GM18520 (cell line): ENCODE results near the gene GSTA4.

Experiments
- ATAC-seq: cut with Tn5 transposase; IDR thresholded peaks from one replicate; pipeline ENCODE4 v1.9.1; 2021; ENCODE audit not compliant: unreplicated experiment

The GSTA4 gene

GRCh38 chr6:52995089-52995912 is at the start of gene GSTA4:
Gene GSTA4, minus strand, starts transcription at chr6:52995284. Its CDS starts 1,041 bp downstream, at chr6:52994243.
- peak; percentile 94 for ATAC-seq

GRCh38 chr6:53044572-53044971 is 49.5 kb upstream of the GSTA4 start:
- no peak for ATAC-seq

GRCh38 chr6:53044071-53044470 is 49.0 kb upstream of the GSTA4 start:
- ATAC-seq = no peak

- no peak for ATAC-seq
Observed at GRCh38 chr6:53043581-53043980, 48.5 kb upstream of the GSTA4 start.

- no peak for ATAC-seq
Observed at GRCh38 chr6:53042112-53042511, 47.0 kb upstream of the GSTA4 start.

- no peak for ATAC-seq
Observed at GRCh38 chr6:53041356-53041755, 46.3 kb upstream of the GSTA4 start.

- no peak for ATAC-seq
Observed at GRCh38 chr6:53038596-53038995, 43.5 kb upstream of the GSTA4 start.

- no peak for ATAC-seq
Observed at GRCh38 chr6:53038141-53038540, 43.1 kb upstream of the GSTA4 start.

- ATAC-seq = no peak
Observed at GRCh38 chr6:53035549-53036213, 40.6 kb upstream of the GSTA4 start.

- ATAC-seq = no peak
Observed at GRCh38 chr6:53033764-53034163, 38.7 kb upstream of the GSTA4 start.

GRCh38 chr6:53032849-53033248 is 37.8 kb upstream of the GSTA4 start:
- ATAC-seq = no peak

- ATAC-seq = no peak
Observed at GRCh38 chr6:53031281-53031680, 36.2 kb upstream of the GSTA4 start.

- no peak for ATAC-seq
Observed at GRCh38 chr6:53029761-53030160, 34.7 kb upstream of the GSTA4 start.

- ATAC-seq = no peak
Observed at GRCh38 chr6:53029257-53029656, 34.2 kb upstream of the GSTA4 start.

- ATAC-seq = no peak
Observed at GRCh38 chr6:53028467-53028866, 33.4 kb upstream of the GSTA4 start.

- ATAC-seq = no peak
Observed at GRCh38 chr6:53027131-53027718, 32.1 kb upstream of the GSTA4 start.

GRCh38 chr6:53026526-53026925 is 31.4 kb upstream of the GSTA4 start:
- ATAC-seq = no peak

- no peak for ATAC-seq
Observed at GRCh38 chr6:53023323-53023722, 28.2 kb upstream of the GSTA4 start.

- ATAC-seq = no peak
Observed at GRCh38 chr6:53020005-53020744, 25.1 kb upstream of the GSTA4 start.

GRCh38 chr6:53018446-53018845 is 23.4 kb upstream of the GSTA4 start:
- no peak for ATAC-seq

GRCh38 chr6:53015486-53015885 is 20.4 kb upstream of the GSTA4 start:
- no peak for ATAC-seq
